Keratinocyte (primary cell): ENCODE results near the gene POLR3F.
"Not testable (repeated sequence)": the region's sequence is repeated elsewhere in the genome, so short reads cannot be mapped to it uniquely, and the experiment has no call there.

Experiments used
- EZH2 ChIP-seq: IDR thresholded peaks from one replicate; pipeline ENCODE4 v1.6.1; 2012; ENCODE audit warnings: inconsistent platforms, mild to moderate bottlenecking, low read length, moderate library complexity
- TF ChIP-seq, protein P1 (sequence below), 3 experiments: IDR thresholded peaks in 1 of 3; conservative IDR thresholded peaks in 1 of 3; optimal IDR thresholded peaks in 1 of 3; 2 replicates in 2 of 3; 3 replicates in 1 of 3; pipeline versions ENCODE3 to v1.5.1; 2011; ENCODE audit warnings: low read length in 3 of 3, mild to moderate bottlenecking in 3 of 3, moderate library complexity in 2 of 3, control low read depth in 1 of 3, inconsistent platforms in 1 of 3; ENCODE audit not compliant: insufficient read depth in 2 of 3; ENCODE audit errors: extremely low read depth in 1 of 3

DNA sequence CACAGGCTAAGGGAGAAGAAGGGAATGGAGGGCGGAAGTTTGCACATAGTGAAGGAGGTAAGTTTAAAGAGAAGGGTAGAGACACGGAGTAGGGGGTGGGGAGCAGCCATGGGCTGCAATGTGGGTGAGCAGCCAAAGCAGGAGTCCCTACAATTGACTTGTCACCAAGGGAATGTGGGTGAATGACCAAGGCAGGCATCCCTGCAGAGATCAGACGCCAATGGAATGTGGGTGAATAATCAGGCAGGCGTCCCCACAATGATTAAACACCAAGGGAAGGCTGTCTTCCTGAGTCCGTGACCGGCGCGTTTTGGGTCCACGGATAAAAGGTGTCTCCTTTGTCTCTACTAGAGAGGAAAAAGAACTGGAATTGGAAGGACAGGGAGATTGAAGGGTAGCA, 54.9 kb downstream of the POLR3F start:
- not testable (repeated sequence) for TF ChIP-seq EZH2
- TF ChIP-seq, protein P1, sequence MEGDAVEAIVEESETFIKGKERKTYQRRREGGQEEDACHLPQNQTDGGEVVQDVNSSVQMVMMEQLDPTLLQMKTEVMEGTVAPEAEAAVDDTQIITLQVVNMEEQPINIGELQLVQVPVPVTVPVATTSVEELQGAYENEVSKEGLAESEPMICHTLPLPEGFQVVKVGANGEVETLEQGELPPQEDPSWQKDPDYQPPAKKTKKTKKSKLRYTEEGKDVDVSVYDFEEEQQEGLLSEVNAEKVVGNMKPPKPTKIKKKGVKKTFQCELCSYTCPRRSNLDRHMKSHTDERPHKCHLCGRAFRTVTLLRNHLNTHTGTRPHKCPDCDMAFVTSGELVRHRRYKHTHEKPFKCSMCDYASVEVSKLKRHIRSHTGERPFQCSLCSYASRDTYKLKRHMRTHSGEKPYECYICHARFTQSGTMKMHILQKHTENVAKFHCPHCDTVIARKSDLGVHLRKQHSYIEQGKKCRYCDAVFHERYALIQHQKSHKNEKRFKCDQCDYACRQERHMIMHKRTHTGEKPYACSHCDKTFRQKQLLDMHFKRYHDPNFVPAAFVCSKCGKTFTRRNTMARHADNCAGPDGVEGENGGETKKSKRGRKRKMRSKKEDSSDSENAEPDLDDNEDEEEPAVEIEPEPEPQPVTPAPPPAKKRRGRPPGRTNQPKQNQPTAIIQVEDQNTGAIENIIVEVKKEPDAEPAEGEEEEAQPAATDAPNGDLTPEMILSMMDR (optimal IDR thresholded peaks at IDR 0.05 in 1 of 3, IDR thresholded peaks at IDR 0.05 in 1 of 3, conservative IDR thresholded peaks at IDR 0.05 in 1 of 3; ENCODE audit: extremely low read depth in 1 of 3, insufficient read depth in 2 of 3, low read length in 3 of 3), result not testable (repeated sequence)
